H1 (cell line): ENCODE measurements around the gene LLGL1. TPM values are rescaled to one million over a fixed set of nuclear protein-coding genes. Genes with fewer than 3 reads are reported as not detected.

Experiments
- CHD1 ChIP-seq: IDR thresholded peaks from 2 replicates; pipeline ENCODE4 v1.6.1; 2012; ENCODE audit warnings: low read depth, low read length, improper control_type of control experiment
- EZH2 ChIP-seq: fragments of 200-600 bp; sonication (generic); IDR thresholded peaks from 2 replicates; pipeline ENCODE4 v1.7.1; 2012; ENCODE audit warnings: low read depth, mild to moderate bottlenecking, moderate library complexity, low read length, inconsistent platforms; ENCODE audit not compliant: severe bottlenecking
- GABPA ChIP-seq: IDR thresholded peaks from 2 replicates; pipeline ENCODE4 v1.6.1; 2011; ENCODE audit warnings: mild to moderate bottlenecking, low read length, moderate library complexity, borderline replicate concordance; ENCODE audit not compliant: insufficient read depth
- PHF8 ChIP-seq: fragments of 200-600 bp; sonication (generic); conservative IDR thresholded peaks from 2 replicates; pipeline ENCODE4 v1.7.1; 2012; ENCODE audit warnings: low read depth, mild to moderate bottlenecking, inconsistent platforms, low read length, moderate library complexity
- SP1 ChIP-seq: IDR thresholded peaks from 2 replicates; pipeline ENCODE4 v1.6.1; 2011; ENCODE audit warnings: low read depth, low read length
- polyA plus RNA-seq, 7 experiments: library from polyadenylated mRNA; depleted of rRNA in 3 of 7; stranded (reverse) in 5 of 7; unstranded in 2 of 7; fragments of >200 nt in 5 of 7; fragments of 200-250 nt in 2 of 7; gene quantifications; 1 replicate in 5 of 7; 2 replicates in 1 of 7; 4 replicates in 1 of 7; pipeline versions ENCODE4 v1.2.1 to v1.2.3, GENCODE V29; 2011 to 2013; ENCODE audit warnings: missing spikeins in 2 of 7, mixed read lengths in 2 of 7
- total RNA-seq: library from RNA; stranded (reverse); fragmentation: NEBNext Ultra II Directional; extraction: Animal tissue kit (Norgen Biotek cat#: 25700); gene quantifications from 2 replicates; pipeline ENCODE4 v1.2.1, GENCODE V29; 2021

LLGL1 gene
- total and polyA plus RNA-seq, 2 of the 8 experiments (the other 6 are each of a cell fraction or from before 2014, with no cell fraction given): 71.3 to 107 TPM

DNA sequence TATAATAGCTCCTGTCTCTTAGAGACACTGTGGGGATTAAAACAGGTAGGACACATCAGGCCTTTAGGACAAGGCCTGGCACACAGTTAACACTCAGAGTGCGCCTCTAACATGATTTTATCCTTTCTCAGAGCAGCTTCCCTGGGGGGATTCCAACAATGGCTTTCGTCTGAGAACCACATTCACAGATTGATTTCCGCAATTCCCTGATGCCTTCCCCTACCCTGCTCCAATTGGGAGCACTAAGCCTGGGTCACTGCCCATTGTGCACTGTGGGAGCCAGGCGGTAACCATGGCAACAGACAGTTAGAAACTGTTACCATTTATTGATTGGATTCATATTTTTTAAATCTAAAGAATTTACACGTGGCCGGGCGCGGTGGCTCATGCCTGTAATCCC lies 47.7 kb upstream of the LLGL1 start (continued):
- TF ChIP-seq CHD1 (no peak), GABPA (no peak), PHF8 (no peak), SP1 (no peak), EZH2 (no peak)
